22Rv1 (cell line): ENCODE results near the gene BRCA1.

Experiments used
- ZFX ChIP-seq: fragments of 450-650 bp; IDR thresholded peaks from 2 replicates; pipeline ENCODE4 v1.6.1; 2017; ENCODE audit warnings: antibody characterized with exemption, borderline replicate concordance
- TF ChIP-seq, protein P1 (sequence below): fragments of 450-650 bp; IDR thresholded peaks from 2 replicates; pipeline ENCODE4 v1.5.1; 2017; ENCODE audit warnings: mild to moderate bottlenecking

DNA sequence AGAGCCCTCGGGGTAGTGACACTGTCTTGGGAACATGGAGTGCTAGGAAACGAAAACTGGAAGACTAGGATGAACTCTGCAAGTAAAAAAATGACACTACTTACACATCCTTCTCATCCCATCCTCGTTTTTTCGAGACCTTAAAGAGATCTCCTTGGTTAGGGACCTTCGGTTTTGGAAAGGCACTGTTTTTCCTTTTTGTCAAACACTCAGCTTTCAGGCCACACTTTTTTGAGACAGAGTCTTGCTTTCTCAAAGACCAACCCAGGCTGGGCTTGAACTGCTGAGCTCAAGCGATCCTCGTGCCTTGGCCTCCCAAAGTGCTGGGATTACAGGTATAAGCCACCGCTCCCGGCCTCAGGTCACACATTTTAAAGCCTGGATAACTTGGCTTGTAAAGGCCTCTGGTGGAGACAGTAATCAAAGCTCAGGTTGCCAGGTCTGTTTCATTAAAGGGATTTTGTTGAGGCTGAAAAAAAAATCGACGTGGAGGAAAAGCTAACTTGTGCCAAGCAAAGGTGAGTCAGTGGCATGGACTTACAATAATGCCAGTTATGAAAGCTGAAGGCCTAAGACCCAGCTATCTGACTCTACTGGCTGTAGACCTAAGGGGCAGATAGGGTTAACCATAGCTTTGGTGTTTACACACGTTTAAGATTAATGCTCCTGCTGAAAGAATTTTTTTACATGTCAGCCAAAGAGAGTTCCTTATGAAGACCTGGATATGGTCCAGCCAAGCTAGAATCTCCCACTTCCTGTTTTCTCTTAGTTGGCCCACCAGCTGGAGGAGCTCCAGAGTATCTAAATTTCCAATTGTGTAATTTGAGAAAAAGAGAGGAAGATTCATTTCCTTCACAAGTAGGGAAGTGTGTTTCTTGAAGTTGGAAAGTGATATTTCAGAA lies 46.7 kb upstream of the BRCA1 start:
- TF ChIP-seq, protein P1, sequence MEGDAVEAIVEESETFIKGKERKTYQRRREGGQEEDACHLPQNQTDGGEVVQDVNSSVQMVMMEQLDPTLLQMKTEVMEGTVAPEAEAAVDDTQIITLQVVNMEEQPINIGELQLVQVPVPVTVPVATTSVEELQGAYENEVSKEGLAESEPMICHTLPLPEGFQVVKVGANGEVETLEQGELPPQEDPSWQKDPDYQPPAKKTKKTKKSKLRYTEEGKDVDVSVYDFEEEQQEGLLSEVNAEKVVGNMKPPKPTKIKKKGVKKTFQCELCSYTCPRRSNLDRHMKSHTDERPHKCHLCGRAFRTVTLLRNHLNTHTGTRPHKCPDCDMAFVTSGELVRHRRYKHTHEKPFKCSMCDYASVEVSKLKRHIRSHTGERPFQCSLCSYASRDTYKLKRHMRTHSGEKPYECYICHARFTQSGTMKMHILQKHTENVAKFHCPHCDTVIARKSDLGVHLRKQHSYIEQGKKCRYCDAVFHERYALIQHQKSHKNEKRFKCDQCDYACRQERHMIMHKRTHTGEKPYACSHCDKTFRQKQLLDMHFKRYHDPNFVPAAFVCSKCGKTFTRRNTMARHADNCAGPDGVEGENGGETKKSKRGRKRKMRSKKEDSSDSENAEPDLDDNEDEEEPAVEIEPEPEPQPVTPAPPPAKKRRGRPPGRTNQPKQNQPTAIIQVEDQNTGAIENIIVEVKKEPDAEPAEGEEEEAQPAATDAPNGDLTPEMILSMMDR, result 0 out of 2 replicates have a peak, but pooled peaks have one; percentile 14
- no peak for TF ChIP-seq ZFX
